GM10248 (cell line): ENCODE data around the gene FTH1.

Source experiments
- CTCF ChIA-PET: fragments of 300-600 bp; sonication (Branson Sonifier 250); formaldehyde crosslinking; extraction: SDS; loops from one replicate; lab custom pipeline; 2021; ENCODE audit warnings: antibody characterized with exemption; lab: Yijun Ruan, JAX
- POLR2A ChIA-PET: fragments of 350-650 bp; sonication (Branson Sonifier 250); formaldehyde crosslinking; extraction: SDS; loops from one replicate; lab custom pipeline; 2020; ENCODE audit warnings: antibody characterized with exemption; lab: Yijun Ruan, JAX
- DNase-seq: peaks from one replicate; pipeline ENCODE4 v3.0.0; 2012; ENCODE audit errors: extremely low spot score
- CTCF ChIP-seq: IDR thresholded peaks from 2 replicates; pipeline ENCODE4 v1.5.1; 2012; ENCODE audit warnings: mild to moderate bottlenecking, low read depth; ENCODE audit errors: extremely low read depth, missing control alignments, control extremely low read depth

The FTH1 gene

GRCh38 chr11:61980783-61981541, 13.5 kb upstream of the FTH1 start:
- CTCF ChIA-PET: interaction anchor here (1.2 to 4.1 kb wide), 4 partner anchors 8 to 82 kb away, joined by 3 to 15 read pairs (median 4); no protein-coding TSS in a partner anchor
- DNase-seq: no peak
- POLR2A ChIA-PET: interaction anchor here (0.7 kb wide), 1 partner anchor 17 kb away, joined by 3 read pairs; no protein-coding TSS in a partner anchor
- no peak for TF ChIP-seq CTCF

- no peak for DNase-seq
- no peak for TF ChIP-seq CTCF
- ChIA-PET POLR2A (interaction anchor here (1.3 kb wide), 1 partner anchor 13 kb away, joined by 4 read pairs; no protein-coding TSS in a partner anchor), CTCF (interaction anchor here (0.8 to 4.1 kb wide), 7 partner anchors 8 to 103 kb away, joined by 3 to 15 read pairs (median 4); no protein-coding TSS in a partner anchor)
Measured at GRCh38 chr11:61978703-61979661, 11.5 kb upstream of the FTH1 start.

GRCh38 chr11:61976813-61977475, 9.5 kb upstream of the FTH1 start:
- DNase-seq: no peak
- ChIA-PET POLR2A (interaction anchor here (0.8 kb wide), 1 partner anchor 9 kb away, joined by 3 read pairs; no protein-coding TSS in a partner anchor), CTCF (interaction anchor here (1.0 to 1.5 kb wide), 2 partner anchors 29 to 105 kb away, joined by 3 to 7 read pairs; no protein-coding TSS in a partner anchor)
- no peak for TF ChIP-seq CTCF

- POLR2A ChIA-PET: no interaction called here
- CTCF ChIA-PET: interaction anchor here (1.0 to 1.5 kb wide), 2 partner anchors 29 to 105 kb away, joined by 3 to 7 read pairs; no protein-coding TSS in a partner anchor
- no peak for TF ChIP-seq CTCF
- no peak for DNase-seq
Measured at GRCh38 chr11:61976420-61976800, 9.0 kb upstream of the FTH1 start.

- no peak for TF ChIP-seq CTCF
- no peak for DNase-seq
- CTCF ChIA-PET: interaction anchor here (1.4 to 1.6 kb wide), 2 partner anchors 106 to 159 kb away, joined by 3 to 4 read pairs; no protein-coding TSS in a partner anchor
- POLR2A ChIA-PET: no interaction called here
Measured at GRCh38 chr11:61975638-61976419, 8.4 kb upstream of the FTH1 start.
